GM23338 (cell line): ENCODE data around the gene ADAMTS14. TPM values are rescaled to one million over a fixed set of nuclear protein-coding genes. Genes with fewer than 3 reads are reported as not detected.

Source experiments
- ATAC-seq: fragments of 200-7000 bp; cut with Tn5 transposase; 3 replicates; pipeline ENCODE4 v1.9.1; 2020
- DNase-seq: peaks from one replicate; pipeline ENCODE4 v3.0.0-alpha.2; 2015; ENCODE audit warnings: low spot score
- H2AFZ ChIP-seq: fragments of 200-600 bp; sonication (generic); 2 replicates; pipeline ENCODE4 v1.8.0; 2016; ENCODE audit warnings: antibody characterized with exemption, mild to moderate bottlenecking, moderate library complexity
- H3F3A ChIP-seq: fragments of 200-600 bp; sonication (generic); replicated peaks from 2 replicates; pipeline ENCODE4 v1.8.0; 2017; ENCODE audit warnings: antibody characterized with exemption, mixed run types, low read depth
- H3K27ac ChIP-seq: fragments of 200-600 bp; sonication (generic); 2 replicates; pipeline ENCODE4 v1.6.1; 2016; ENCODE audit warnings: low read depth
- H3K27me3 ChIP-seq: fragments of 200-600 bp; sonication (generic); 2 replicates; pipeline ENCODE4 v1.8.0; 2016; ENCODE audit warnings: mild to moderate bottlenecking, mixed run types, moderate library complexity; ENCODE audit not compliant: insufficient read depth
- H3K36me3 ChIP-seq: fragments of 200-600 bp; sonication (generic); 2 replicates; pipeline ENCODE4 v1.8.0; 2016; ENCODE audit warnings: mild to moderate bottlenecking; ENCODE audit not compliant: insufficient read depth
- H3K4me1 ChIP-seq: fragments of 200-600 bp; sonication (generic); 2 replicates; pipeline ENCODE4 v1.8.0; 2016; ENCODE audit warnings: mild to moderate bottlenecking, moderate library complexity; ENCODE audit not compliant: insufficient read depth
- H3K4me2 ChIP-seq: fragments of 200-600 bp; sonication (generic); 2 replicates; pipeline ENCODE4 v1.7.1; 2017; ENCODE audit warnings: mixed run types
- H3K4me3 ChIP-seq: fragments of 200-600 bp; sonication (generic); 2 replicates; pipeline ENCODE4 v1.6.1; 2016; ENCODE audit warnings: mixed run types
- H3K79me2 ChIP-seq: fragments of 200-600 bp; sonication (generic); replicated peaks from 2 replicates; pipeline ENCODE4 v1.8.0; 2017; ENCODE audit warnings: mild to moderate bottlenecking; ENCODE audit not compliant: insufficient read depth
- H3K9me2 ChIP-seq: fragments of 200-600 bp; sonication (generic); 2 replicates; pipeline ENCODE4 v1.8.0; 2017; ENCODE audit not compliant: insufficient read depth
- H4K20me1 ChIP-seq: fragments of 200-600 bp; sonication (generic); replicated peaks from 2 replicates; pipeline ENCODE4 v1.8.0; 2017; ENCODE audit warnings: mild to moderate bottlenecking; ENCODE audit not compliant: insufficient read depth
- H3K27ac Mint-ChIP-seq: 2 replicates; pipeline ENCODE4 v1.8.0; 2020; ENCODE audit warnings: inconsistent platforms, mild to moderate bottlenecking, moderate library complexity, mixed read lengths
- H3K27me3 Mint-ChIP-seq: 3 replicates; pipeline ENCODE4 v1.8.0; 2022; ENCODE audit warnings: low read depth, mild to moderate bottlenecking, moderate library complexity, mixed read lengths, inconsistent platforms; ENCODE audit not compliant: insufficient read depth, poor library complexity
- H3K36me3 Mint-ChIP-seq: 3 replicates; pipeline ENCODE4 v1.8.0; 2021; ENCODE audit warnings: low read depth, mild to moderate bottlenecking, inconsistent platforms, moderate library complexity, mixed read lengths
- H3K4me1 Mint-ChIP-seq: 3 replicates; pipeline ENCODE4 v1.8.0; 2020; ENCODE audit warnings: mild to moderate bottlenecking, inconsistent platforms, mixed read lengths
- H3K4me3 Mint-ChIP-seq: 3 replicates; pipeline ENCODE4 v1.8.0; 2021; ENCODE audit warnings: moderate library complexity, mild to moderate bottlenecking, inconsistent platforms, mixed read lengths
- H3K9me3 Mint-ChIP-seq: 3 replicates; pipeline ENCODE4 v1.8.0; 2020; ENCODE audit warnings: moderate library complexity, mild to moderate bottlenecking, inconsistent platforms, mixed read lengths
- CREB1 ChIP-seq: fragments of 250-450 bp; sonication (Bioruptor Pico); IDR thresholded peaks from 2 replicates; pipeline ENCODE4 v1.5.0; 2020; ENCODE audit warnings: low read depth, mild to moderate bottlenecking, moderate library complexity
- CTCF ChIP-seq, 2 experiments: fragments of 200-600 bp in 1 of 2; sonication (generic) in 1 of 2; conservative IDR thresholded peaks; 2 replicates each; pipeline versions ENCODE4 v1.5.1 to v1.6.1; 2016 to 2017; ENCODE audit warnings: antibody characterized with exemption in 2 of 2, low read depth in 2 of 2, mild to moderate bottlenecking in 2 of 2, moderate library complexity in 1 of 2
- ETS1 ChIP-seq: IDR thresholded peaks from 2 replicates; pipeline ENCODE4 v1.6.1; 2016; ENCODE audit warnings: antibody characterized with exemption
- EZH2 ChIP-seq: fragments of 200-600 bp; sonication (generic); IDR thresholded peaks from one replicate; pipeline ENCODE4 v1.8.0; 2017; ENCODE audit warnings: antibody characterized with exemption, mild to moderate bottlenecking, low read depth; ENCODE audit not compliant: unreplicated experiment
- EZH2phosphoT487 ChIP-seq: fragments of 200-600 bp; sonication (generic); IDR thresholded peaks from one replicate; pipeline ENCODE4 v1.8.1; 2018; ENCODE audit warnings: antibody characterized with exemption; ENCODE audit not compliant: unreplicated experiment
- JUNB ChIP-seq: IDR thresholded peaks from one replicate; pipeline ENCODE4 v1.6.1; 2016; ENCODE audit warnings: antibody characterized with exemption; ENCODE audit not compliant: unreplicated experiment
- NANOG ChIP-seq: IDR thresholded peaks from 2 replicates; pipeline ENCODE4 v1.6.1; 2016; ENCODE audit warnings: antibody characterized with exemption, borderline replicate concordance
- POLR2AphosphoS5 ChIP-seq: IDR thresholded peaks from 2 replicates; pipeline ENCODE4 v1.6.1; 2016; ENCODE audit warnings: antibody characterized with exemption, low read depth
- REST ChIP-seq: IDR thresholded peaks from one replicate; pipeline ENCODE4 v1.6.1; 2018; ENCODE audit warnings: antibody characterized with exemption; ENCODE audit not compliant: unreplicated experiment
- STAT1 ChIP-seq: IDR thresholded peaks from one replicate; pipeline ENCODE4 v1.6.1; 2016; ENCODE audit warnings: antibody characterized with exemption; ENCODE audit not compliant: unreplicated experiment
- ZNF114 ChIP-seq: fragments of 250-450 bp; sonication (Bioruptor Pico); IDR thresholded peaks from 2 replicates; pipeline ENCODE4 v1.5.0; 2020; ENCODE audit warnings: mild to moderate bottlenecking, moderate library complexity
- ZNF331 ChIP-seq: fragments of 250-450 bp; sonication (Bioruptor Pico); IDR thresholded peaks from 2 replicates; pipeline ENCODE4 v1.5.0; 2020; ENCODE audit warnings: low read depth, mild to moderate bottlenecking, moderate library complexity
- polyA plus RNA-seq: library from polyadenylated mRNA; unstranded; fragments of >200 nt; fragmentation: Nextera tagmentation; extraction: Ambion mirVana; gene quantifications from 2 replicates; pipeline ENCODE4 v1.2.1, GENCODE V29; 2016
- total RNA-seq: library from RNA; depleted of rRNA; stranded (reverse); fragments of >200 nt; shearing (Covaris generic); gene quantifications from 2 replicates; pipeline ENCODE4 v1.2.3, GENCODE V29; 2014

Gene ADAMTS14
- total and polyA plus RNA-seq, 2 experiments from 2014 or later: 1.9 to 2.1 TPM

GRCh38 chr10:70773461-70773860 is 101.2 kb downstream of the ADAMTS14 start (continued):
- no peak for TF ChIP-seq REST
- TF ChIP-seq CTCF (conservative IDR thresholded peaks at IDR 0.05; ENCODE audit: low read depth in 2 of 2): no peak
- TF ChIP-seq ZNF331 (CRISPR knock-in tag): no peak
- TF ChIP-seq EZH2phosphoT487: no peak
- TF ChIP-seq ETS1: no peak
- no peak for TF ChIP-seq EZH2
- no peak for TF ChIP-seq POLR2AphosphoS5
- no peak for TF ChIP-seq ZNF114 (CRISPR knock-in tag)
- TF ChIP-seq NANOG: no peak
- TF ChIP-seq JUNB: no peak
- no peak for TF ChIP-seq CREB1 (CRISPR knock-in tag)

GRCh38 chr10:70773965-70774809 is 101.9 kb downstream of the ADAMTS14 start:
- Histone ChIP-seq H3K4me3 (no peak overlapping the region), H3K4me2 (no peak overlapping the region), H3F3A (no peaks in the 10 kb centered on the region), H2AFZ (no peak overlapping the region), H3K4me1 (no peaks in the 10 kb centered on the region), H3K9me2 (no peaks in the 10 kb centered on the region), H4K20me1 (no peaks in the 10 kb centered on the region), H3K27me3 (no peaks in the 10 kb centered on the region), H3K27ac (no peak overlapping the region), H3K36me3 (no peaks in the 10 kb centered on the region), H3K79me2 (no peaks in the 10 kb centered on the region)
- Mint-ChIP-seq H3K4me3 (no peak overlapping the region), H3K4me1 (peaks cover 7% of the 10 kb centered on the region), H3K27me3 (peaks cover 12% of the 10 kb centered on the region), H3K27ac (no peak overlapping the region), H3K36me3 (no peaks in the 10 kb centered on the region; the same call in 2 of the 3 replicates), H3K9me3 (no peaks in the 10 kb centered on the region)
- DNase-seq (no peak), ATAC-seq (no peak)
- no peak for TF ChIP-seq EZH2phosphoT487
- no peak for TF ChIP-seq EZH2
- TF ChIP-seq REST: no peak
- TF ChIP-seq CTCF (conservative IDR thresholded peaks at IDR 0.05; ENCODE audit: low read depth in 2 of 2): no peak
- TF ChIP-seq STAT1: no peak
- TF ChIP-seq POLR2AphosphoS5: no peak
